Measurements from ENCODE around the gene SLC10A4. TPM values are rescaled to one million over a fixed set of nuclear protein-coding genes. Genes with fewer than 3 reads are reported as not detected.
A peak's percentile ranks its signal among the peaks of the same experiment; 100 is the strongest.

The SLC10A4 gene
- total and polyA plus RNA-seq, 2 experiments from 2014 or later: 2.3 to 4.3 TPM

- Mint-ChIP-seq H3K27ac (no peak overlapping the region), H3K27me3 (ENCODE audit: insufficient read depth, low read depth, poor library complexity) (peaks cover 42% of the 10 kb centered on the region), H3K4me1 (peaks cover 25% of the 10 kb centered on the region), H3K36me3 (ENCODE audit: low read depth) (no peaks in the 10 kb centered on the region; the same call in 2 of the 3 replicates), H3K4me3 (peak overlapping the region; percentile 65), H3K9me3 (no peaks in the 10 kb centered on the region; the same call in 2 of the 3 replicates)
- Histone ChIP-seq H3K4me1 (ENCODE audit: insufficient read depth) (peaks cover 17% of the 10 kb centered on the region), H3F3A (replicated peaks; ENCODE audit: low read depth) (peaks cover 20% of the 10 kb centered on the region; the same call in 1 of the 2 replicates), H4K20me1 (replicated peaks; ENCODE audit: insufficient read depth) (no peaks in the 10 kb centered on the region), H3K9me2 (ENCODE audit: insufficient read depth) (no peaks in the 10 kb centered on the region), H2AFZ (peak overlapping the region; percentile 96), H3K79me2 (replicated peaks; ENCODE audit: insufficient read depth) (no peaks in the 10 kb centered on the region), H3K27me3 (ENCODE audit: insufficient read depth) (peaks cover 83% of the 10 kb centered on the region), H3K4me3 (peak overlapping the region; percentile 69), H3K27ac (ENCODE audit: low read depth) (no peak overlapping the region), H3K36me3 (ENCODE audit: insufficient read depth) (no peaks in the 10 kb centered on the region), H3K4me2 (peak overlapping the region; percentile 93)
- peak; percentile 36 for ATAC-seq
- TF ChIP-seq JUNB (IDR thresholded peaks at IDR 0.05; ENCODE audit: unreplicated experiment): no peak
- TF ChIP-seq EZH2 (IDR thresholded peaks at IDR 0.05; ENCODE audit: low read depth, unreplicated experiment): peak; percentile 23
- DNase-seq (ENCODE audit: low spot score): peak; percentile 47
Observed at GRCh38 chr4:48484494-48485168, 1.5 kb downstream of the SLC10A4 start.

GRCh38 chr4:48489683-48490011 lies 6.5 kb downstream of the SLC10A4 start:
- Mint-ChIP-seq H3K4me3 (peak overlapping the region; percentile 71), H3K4me1 (peaks cover 20% of the 10 kb centered on the region), H3K27me3 (ENCODE audit: insufficient read depth, low read depth, poor library complexity) (peaks cover 41% of the 10 kb centered on the region), H3K9me3 (no peaks in the 10 kb centered on the region), H3K27ac (no peak overlapping the region), H3K36me3 (ENCODE audit: low read depth) (no peaks in the 10 kb centered on the region)
- H3K27ac ChIP-seq (ENCODE audit: low read depth): no peak overlapping the region
- no peaks in the 10 kb centered on the region for H3K9me2 ChIP-seq (ENCODE audit: insufficient read depth)
- H2AFZ ChIP-seq: peak overlapping the region; percentile 93
- peaks cover 16% of the 10 kb centered on the region for H3F3A ChIP-seq (replicated peaks; ENCODE audit: low read depth)
- H3K4me2 ChIP-seq: peak overlapping the region; percentile 90
- H3K36me3 ChIP-seq (ENCODE audit: insufficient read depth): no peaks in the 10 kb centered on the region
- H3K4me1 ChIP-seq (ENCODE audit: insufficient read depth): peaks cover 17% of the 10 kb centered on the region
- peak; percentile 11 for ATAC-seq
- peak; percentile 58 for DNase-seq (ENCODE audit: low spot score)
- TF ChIP-seq NANOG (IDR thresholded peaks at IDR 0.05; ENCODE audit: borderline replicate concordance): no peak
- peak; percentile 72 for TF ChIP-seq EZH2 (IDR thresholded peaks at IDR 0.05; ENCODE audit: low read depth, unreplicated experiment)
- peaks cover 92% of the 10 kb centered on the region for H3K27me3 ChIP-seq (ENCODE audit: insufficient read depth)
- peak overlapping the region; percentile 71 for H3K4me3 ChIP-seq
- H3K79me2 ChIP-seq (replicated peaks; ENCODE audit: insufficient read depth): no peaks in the 10 kb centered on the region
- H4K20me1 ChIP-seq (replicated peaks; ENCODE audit: insufficient read depth): 0 out of 2 replicates have a peak, but pooled peaks cover 4% of the 10 kb centered on the region

GRCh38 chr4:48490012-48490679 lies 7.0 kb downstream of the SLC10A4 start, which contains the start of gene ZAR1:
TSS of gene ZAR1 (plus strand) at chr4:48490252. CDS start at chr4:48490292, 40 bp downstream.
- Mint-ChIP-seq H3K9me3 (no peaks in the 10 kb centered on the region), H3K27ac (no peak within 1 kb of the TSS), H3K36me3 (ENCODE audit: low read depth) (no peaks in the 10 kb centered on the region), H3K4me3 (peak within 1 kb of the TSS; percentile 71), H3K27me3 (ENCODE audit: insufficient read depth, low read depth, poor library complexity) (peaks cover 36% of the 10 kb centered on the region), H3K4me1 (peaks cover 15% of the 10 kb centered on the region)
- H3K36me3 ChIP-seq (ENCODE audit: insufficient read depth): no peaks in the 10 kb centered on the region
- peaks cover 17% of the 10 kb centered on the region for H3K4me1 ChIP-seq (ENCODE audit: insufficient read depth)
- H3K4me3 ChIP-seq: peak within 1 kb of the TSS; percentile 71
- TF ChIP-seq JUNB (IDR thresholded peaks at IDR 0.05; ENCODE audit: unreplicated experiment) (no peak), EZH2 (IDR thresholded peaks at IDR 0.05; ENCODE audit: low read depth, unreplicated experiment) (peak; percentile 17), ZNF331 (CRISPR knock-in tag; IDR thresholded peaks at IDR 0.05; ENCODE audit: low read depth) (no peak), STAT1 (IDR thresholded peaks at IDR 0.05; ENCODE audit: unreplicated experiment) (no peak), REST (IDR thresholded peaks at IDR 0.05; ENCODE audit: unreplicated experiment) (no peak), CTCF (conservative IDR thresholded peaks at IDR 0.05; ENCODE audit: low read depth in 2 of 2) (no peak), CREB1 (CRISPR knock-in tag; IDR thresholded peaks at IDR 0.05; ENCODE audit: low read depth) (no peak), NANOG (IDR thresholded peaks at IDR 0.05; ENCODE audit: borderline replicate concordance) (no peak)
- DNase-seq (ENCODE audit: low spot score): peak; percentile 62
- peak within 1 kb of the TSS; percentile 98 for H2AFZ ChIP-seq
- peaks cover 16% of the 10 kb centered on the region for H3F3A ChIP-seq (replicated peaks; ENCODE audit: low read depth)
- H3K27ac ChIP-seq (ENCODE audit: low read depth): no peak within 1 kb of the TSS
- peak; percentile 53 for ATAC-seq
- 0 out of 2 replicates have a peak, but pooled peaks cover 4% of the 10 kb centered on the region for H4K20me1 ChIP-seq (replicated peaks; ENCODE audit: insufficient read depth)
- peaks cover 87% of the 10 kb centered on the region for H3K27me3 ChIP-seq (ENCODE audit: insufficient read depth)
- H3K9me2 ChIP-seq (ENCODE audit: insufficient read depth): no peaks in the 10 kb centered on the region
- peak within 1 kb of the TSS; percentile 90 for H3K4me2 ChIP-seq
- no peaks in the 10 kb centered on the region for H3K79me2 ChIP-seq (replicated peaks; ENCODE audit: insufficient read depth)

All from GM23338 (cell line).